Activated CD8-positive, alpha-beta T cell treated with anti-CD3 and anti-CD28 coated beads for 36 hours (primary cell): ENCODE results near the gene CNP. TPM values are rescaled to one million over a fixed set of nuclear protein-coding genes. Genes with fewer than 3 reads are reported as not detected.
"Not testable (repeated sequence)": the region's sequence is repeated elsewhere in the genome, so short reads cannot be mapped to it uniquely, and the experiment has no call there.

Experiments used
- ATAC-seq: fragments of 200-7000 bp; cut with Tn5 transposase; one replicate; pipeline ENCODE4 v1.10.0; 2021; ENCODE audit warnings: mild to moderate bottlenecking, moderate library complexity
- CTCF ChIA-PET: fragments of 350-600 bp; sonication (Branson Sonifier 250); formaldehyde crosslinking; loops from one replicate; lab custom pipeline; 2021; ENCODE audit warnings: antibody characterized with exemption; lab: Charles Lee
- POLR2A ChIA-PET: fragments of 350-600 bp; sonication (Branson Sonifier 250); formaldehyde crosslinking; loops from one replicate; lab custom pipeline; 2021; ENCODE audit warnings: antibody characterized with exemption; lab: Charles Lee
- DNase-seq: peaks from one replicate; pipeline ENCODE4 v3.0.0-alpha.2; 2020
- H3K27ac Mint-ChIP-seq: one replicate; pipeline ENCODE4 v1.8.0; 2021; ENCODE audit warnings: mild to moderate bottlenecking, mixed read lengths
- H3K27me3 Mint-ChIP-seq: one replicate; pipeline ENCODE4 v1.8.0; 2021; ENCODE audit warnings: mixed read lengths
- H3K36me3 Mint-ChIP-seq: one replicate; pipeline ENCODE4 v1.8.0; 2021; ENCODE audit warnings: low read depth, mixed read lengths
- H3K4me1 Mint-ChIP-seq: one replicate; pipeline ENCODE4 v1.8.0; 2021; ENCODE audit warnings: low read depth, mixed read lengths
- H3K4me3 Mint-ChIP-seq: one replicate; pipeline ENCODE4 v1.8.0; 2021; ENCODE audit warnings: mild to moderate bottlenecking, moderate library complexity, mixed read lengths
- H3K9me3 Mint-ChIP-seq: one replicate; pipeline ENCODE4 v1.8.0; 2021; ENCODE audit warnings: mixed read lengths
- CTCF ChIP-seq: fragments of 200-600 bp; IDR thresholded peaks from one replicate; pipeline ENCODE4 v1.8.0; 2022; ENCODE audit warnings: antibody characterized with exemption, mild to moderate bottlenecking
- intact Hi-C: fragments of 100-400 bp; cut with micrococcal nuclease; formaldehyde crosslinking; loops from one replicate; pipeline ENCODE4 v1.10.0; 2022
- total RNA-seq, 2 experiments: library from RNA; stranded (reverse); gene quantifications; one replicate each; pipeline ENCODE4 v1.2.3, GENCODE V29; 2021

CNP gene
- total RNA-seq, 2 experiments from 2014 or later: 50.1 to 54.5 TPM

GRCh38 chr17:41928693-41929251 is 37.8 kb upstream of the CNP start:
- Mint-ChIP-seq H3K27ac (peak overlapping the region; percentile 96), H3K27me3 (no peaks in the 10 kb centered on the region), H3K36me3 (peaks cover 4% of the 10 kb centered on the region), H3K9me3 (no peaks in the 10 kb centered on the region), H3K4me1 (peaks cover 21% of the 10 kb centered on the region), H3K4me3 (peak overlapping the region; percentile 93)
- intact Hi-C loops: no loop called here
- ATAC-seq (no peak), DNase-seq (peak; percentile 38)
- TF ChIP-seq CTCF: no peak
- POLR2A ChIA-PET: interaction anchor here (6.0 kb wide), 1 partner anchor 10 kb away, joined by 40 read pairs; the partner anchor contains the start of gene ACLY
- CTCF ChIA-PET: interaction anchor here (0.6 to 3.2 kb wide), 5 partner anchors 10 to 137 kb away, joined by 3 to 13 read pairs (median 3); partner anchors contain the start of gene ACLY

GRCh38 chr17:41930009-41930832 is 36.4 kb upstream of the CNP start, which contains the start of gene ODAD4:
TSS of gene ODAD4 (plus strand) at chr17:41930617. CDS start at chr17:41930724, 107 bp downstream.
- TF ChIP-seq CTCF: peak; percentile 25
- intact Hi-C loops: no loop called here
- peaks cover 1% of the 10 kb centered on the region for H3K27me3 Mint-ChIP-seq
- peak; percentile 98 for DNase-seq
- peaks cover 21% of the 10 kb centered on the region for H3K4me1 Mint-ChIP-seq
- CTCF ChIA-PET: interaction anchor here (0.6 to 3.2 kb wide), 11 partner anchors 12 to 251 kb away, joined by 3 to 13 read pairs (median 3); partner anchors contain the start of genes ACLY and NKIRAS2
- no peaks in the 10 kb centered on the region for H3K9me3 Mint-ChIP-seq
- peak; percentile 99 for ATAC-seq
- peak within 1 kb of the TSS; percentile 96 for H3K27ac Mint-ChIP-seq
- H3K4me3 Mint-ChIP-seq: peak within 1 kb of the TSS; percentile 93
- POLR2A ChIA-PET: interaction anchor here (1.0 to 6.0 kb wide), 4 partner anchors 12 to 87 kb away, joined by 3 to 40 read pairs (median 6); partner anchors contain the start of genes ACLY and DNAJC7
- peaks cover 4% of the 10 kb centered on the region for H3K36me3 Mint-ChIP-seq

GRCh38 chr17:41930833-41931156 is 35.8 kb upstream of the CNP start:
- H3K4me3 Mint-ChIP-seq: peak overlapping the region; percentile 93
- ATAC-seq: peak; percentile 48
- POLR2A ChIA-PET: interaction anchor here (1.0 to 6.0 kb wide), 4 partner anchors 12 to 87 kb away, joined by 3 to 40 read pairs (median 6); partner anchors contain the start of genes ACLY and DNAJC7
- peaks cover 21% of the 10 kb centered on the region for H3K4me1 Mint-ChIP-seq
- H3K9me3 Mint-ChIP-seq, intact Hi-C loops, DNase-seq, H3K36me3 Mint-ChIP-seq, H3K27me3 Mint-ChIP-seq: not testable (repeated sequence)
- H3K27ac Mint-ChIP-seq: peak overlapping the region; percentile 96
- CTCF ChIA-PET: interaction anchor here (0.6 to 3.2 kb wide), 10 partner anchors 13 to 252 kb away, joined by 3 to 13 read pairs (median 4); partner anchors contain the start of genes ACLY and NKIRAS2

GRCh38 chr17:41931715-41932114 is 34.9 kb upstream of the CNP start:
- H3K4me3 Mint-ChIP-seq, H3K27me3 Mint-ChIP-seq, H3K9me3 Mint-ChIP-seq, H3K36me3 Mint-ChIP-seq, DNase-seq, H3K27ac Mint-ChIP-seq, intact Hi-C loops, ATAC-seq: not testable (repeated sequence)
- H3K4me1 Mint-ChIP-seq: peaks cover 21% of the 10 kb centered on the region
- ChIA-PET POLR2A (interaction anchor here (2.2 to 6.0 kb wide), 2 partner anchors 13 to 86 kb away, joined by 6 to 40 read pairs; partner anchors contain the start of genes ACLY and DNAJC7), CTCF (interaction anchor here (1.4 kb wide), 1 partner anchor 13 kb away, joined by 3 read pairs; the partner anchor contains the start of gene ACLY)

- TF ChIP-seq CTCF: no peak
- H3K36me3 Mint-ChIP-seq: peaks cover 4% of the 10 kb centered on the region
- H3K4me1 Mint-ChIP-seq: peaks cover 20% of the 10 kb centered on the region
- POLR2A ChIA-PET: interaction anchor here (0.6 to 1.2 kb wide), 3 partner anchors 15 to 183 kb away, joined by 3 to 7 read pairs (median 3); partner anchors contain the start of gene ACLY
- peaks cover 1% of the 10 kb centered on the region for H3K27me3 Mint-ChIP-seq
- no peak overlapping the region for H3K27ac Mint-ChIP-seq
- no peaks in the 10 kb centered on the region for H3K9me3 Mint-ChIP-seq
- H3K4me3 Mint-ChIP-seq: no peak overlapping the region
- ATAC-seq: no peak
- intact Hi-C loops: no loop called here
- CTCF ChIA-PET: interaction anchor here (1.4 kb wide), 1 partner anchor 14 kb away, joined by 3 read pairs; the partner anchor contains the start of gene ACLY
- DNase-seq: no peak
These were observed 33.7 kb upstream of the CNP start for GRCh38 chr17:41932816-41933389.
